Posterior cingulate gyrus (tissue), 11 donors: ENCODE data around the gene ZBTB7C.

ENCODE experiments used
- DNase-seq, 10 donors: peaks; one replicate each; pipeline versions ENCODE4 v3.0.0 to v3.0.0-alpha.2; 2020 to 2021; ENCODE audit warnings: mixed read lengths in 3 of 10
- intact Hi-C: fragments of 100-400 bp; cut with DNase I; formaldehyde crosslinking; loops from one replicate; pipeline ENCODE4 v1.15.1; 2023

The ZBTB7C gene

GRCh38 chr18:48024009-48024512 is 385.1 kb downstream of the ZBTB7C start:
- intact Hi-C loops = loop anchor here (5.0 to 10.0 kb wide), 2 partner anchors 92 to 809 kb away; partner anchors contain the start of gene SMAD2
- DNase-seq = peak in 1 of 10 donors; percentile 51

- intact Hi-C loops = loop anchor here (5.0 to 10.0 kb wide), 2 partner anchors 91 to 809 kb away; partner anchors contain the start of gene SMAD2
- DNase-seq = peak in 2 of 10 donors; percentile 25 to 36
Measured at GRCh38 chr18:48023334-48024008, 385.7 kb downstream of the ZBTB7C start.

- intact Hi-C loops = loop anchor here (1.0 to 10.0 kb wide), 3 partner anchors 90 to 808 kb away; partner anchors contain the start of gene SMAD2
- peak in 1 of 10 donors; percentile 42 for DNase-seq
Measured at GRCh38 chr18:48022531-48023329, 386.5 kb downstream of the ZBTB7C start.

GRCh38 chr18:48022021-48022420 is 387.2 kb downstream of the ZBTB7C start:
- peak in 1 of 10 donors; percentile 31 for DNase-seq
- intact Hi-C loops = loop anchor here (1.0 to 10.0 kb wide), 3 partner anchors 90 to 807 kb away; partner anchors contain the start of gene SMAD2

- intact Hi-C loops = loop anchor here (5.0 to 10.0 kb wide), 2 partner anchors 89 to 807 kb away; partner anchors contain the start of gene SMAD2
- DNase-seq = peak in 1 of 10 donors; percentile 70
Measured at GRCh38 chr18:48021273-48021914, 387.8 kb downstream of the ZBTB7C start.

GRCh38 chr18:48020337-48021250 is 388.6 kb downstream of the ZBTB7C start:
- no peak for DNase-seq

GRCh38 chr18:48019557-48020325 is 389.4 kb downstream of the ZBTB7C start:
- intact Hi-C loops = loop anchor here (5.0 to 10.0 kb wide), 2 partner anchors 87 to 805 kb away; partner anchors contain the start of gene SMAD2
- no peak for DNase-seq

More at GRCh38 chr18:48020337-48021250, 388.6 kb downstream of the ZBTB7C start:
- intact Hi-C loops = loop anchor here (5.0 to 10.0 kb wide), 2 partner anchors 88 to 806 kb away; partner anchors contain the start of gene SMAD2

GRCh38 chr18:48018851-48019250 is 390.3 kb downstream of the ZBTB7C start:
- intact Hi-C loops = no loop called here
- DNase-seq = no peak

GRCh38 chr18:48017635-48018034 is 391.5 kb downstream of the ZBTB7C start:
- no peak for DNase-seq
- intact Hi-C loops = no loop called here

GRCh38 chr18:48013162-48013561 is 396.0 kb downstream of the ZBTB7C start:
- DNase-seq = no peak
- intact Hi-C loops = no loop called here

- DNase-seq = no peak
- intact Hi-C loops = no loop called here
Measured at GRCh38 chr18:48011926-48012465, 397.2 kb downstream of the ZBTB7C start.

GRCh38 chr18:48010264-48010663 is 398.9 kb downstream of the ZBTB7C start:
- no peak for DNase-seq
- intact Hi-C loops = no loop called here

- no peak for DNase-seq
- intact Hi-C loops = no loop called here
Measured at GRCh38 chr18:48009116-48009745, 400.0 kb downstream of the ZBTB7C start.

- intact Hi-C loops = no loop called here
- peak in 3 of 10 donors; percentile 16 to 85 (median 70) for DNase-seq
Measured at GRCh38 chr18:48007955-48008701, 401.1 kb downstream of the ZBTB7C start.

- intact Hi-C loops = no loop called here
- DNase-seq = no peak
Measured at GRCh38 chr18:48007381-48007780, 401.8 kb downstream of the ZBTB7C start.

- no peak for DNase-seq
Measured at GRCh38 chr18:48006415-48007175, 402.6 kb downstream of the ZBTB7C start.

More at GRCh38 chr18:48006415-48007175, 402.6 kb downstream of the ZBTB7C start:
- intact Hi-C loops = no loop called here
